ENCODE results near the gene SOX18. TPM values are rescaled to one million over a fixed set of nuclear protein-coding genes. Genes with fewer than 3 reads are reported as not detected.

Gene SOX18
- total RNA-seq, 2 donors from 2014 or later = 2.3 to 2.8 TPM

DNA sequence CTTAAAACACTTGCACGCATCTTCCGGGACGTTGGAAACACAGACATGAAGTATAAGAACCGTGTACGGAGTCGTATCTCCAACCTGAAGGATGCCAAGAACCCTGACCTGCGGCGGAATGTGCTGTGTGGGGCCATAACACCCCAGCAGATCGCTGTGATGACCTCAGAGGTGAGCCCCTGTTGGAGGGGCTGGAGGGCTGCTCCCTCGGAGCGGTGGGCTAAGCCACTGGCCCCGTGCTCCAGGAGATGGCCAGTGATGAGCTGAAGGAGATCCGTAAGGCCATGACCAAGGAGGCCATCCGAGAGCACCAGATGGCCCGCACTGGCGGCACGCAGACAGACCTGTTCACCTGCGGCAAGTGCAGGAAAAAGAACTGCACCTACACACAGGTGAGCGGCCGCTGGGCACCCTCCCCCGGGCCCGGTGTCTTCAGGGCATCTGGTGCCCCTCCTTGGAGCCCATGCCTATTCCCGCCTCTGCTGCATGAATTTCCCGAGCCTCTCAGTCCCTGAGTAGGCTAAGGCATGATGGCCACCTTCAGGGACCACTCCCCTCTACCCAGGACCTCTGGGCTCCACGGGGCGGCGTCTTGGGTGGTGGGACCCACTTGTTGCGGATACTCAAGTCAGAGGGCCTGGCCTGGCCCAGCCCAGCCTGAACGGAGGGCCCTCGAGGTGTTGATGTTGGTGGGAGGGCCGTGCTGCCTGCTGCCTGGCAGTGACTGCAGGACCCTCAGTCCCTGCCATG is 21.0 kb upstream of the SOX18 start:
- H3K9ac ChIP-seq (ENCODE audit: extremely low read depth, low read length, poor library complexity, severe bottlenecking) = no peak overlapping the region
- no peaks in the 10 kb centered on the region for H3K4me1 ChIP-seq (ENCODE audit: control insufficient read depth, insufficient read depth, low read length)
- Mint-ChIP-seq H3K4me3 (no peak overlapping the region), H3K4me1 (peaks cover 6% of the 10 kb centered on the region), H3K27ac (no peak overlapping the region), H3K27me3 (ENCODE audit: insufficient read depth) (no peaks in the 10 kb centered on the region), H3K9me3 (no peaks in the 10 kb centered on the region), H3K36me3 (ENCODE audit: low read depth) (peaks cover 4% of the 10 kb centered on the region)
- no peaks in the 10 kb centered on the region for H3K27me3 ChIP-seq (ENCODE audit: control insufficient read depth, insufficient read depth, low read length, poor library complexity, severe bottlenecking)
- no peak for DNase-seq
- 95 to 96% methylated on average over 24 to 31 of the region's 31 CpGs for WGBS, 2 experiments (ENCODE audit: insufficient coverage in 1 of 2, insufficient read length in 1 of 2)
- TF ChIP-seq, protein P1, sequence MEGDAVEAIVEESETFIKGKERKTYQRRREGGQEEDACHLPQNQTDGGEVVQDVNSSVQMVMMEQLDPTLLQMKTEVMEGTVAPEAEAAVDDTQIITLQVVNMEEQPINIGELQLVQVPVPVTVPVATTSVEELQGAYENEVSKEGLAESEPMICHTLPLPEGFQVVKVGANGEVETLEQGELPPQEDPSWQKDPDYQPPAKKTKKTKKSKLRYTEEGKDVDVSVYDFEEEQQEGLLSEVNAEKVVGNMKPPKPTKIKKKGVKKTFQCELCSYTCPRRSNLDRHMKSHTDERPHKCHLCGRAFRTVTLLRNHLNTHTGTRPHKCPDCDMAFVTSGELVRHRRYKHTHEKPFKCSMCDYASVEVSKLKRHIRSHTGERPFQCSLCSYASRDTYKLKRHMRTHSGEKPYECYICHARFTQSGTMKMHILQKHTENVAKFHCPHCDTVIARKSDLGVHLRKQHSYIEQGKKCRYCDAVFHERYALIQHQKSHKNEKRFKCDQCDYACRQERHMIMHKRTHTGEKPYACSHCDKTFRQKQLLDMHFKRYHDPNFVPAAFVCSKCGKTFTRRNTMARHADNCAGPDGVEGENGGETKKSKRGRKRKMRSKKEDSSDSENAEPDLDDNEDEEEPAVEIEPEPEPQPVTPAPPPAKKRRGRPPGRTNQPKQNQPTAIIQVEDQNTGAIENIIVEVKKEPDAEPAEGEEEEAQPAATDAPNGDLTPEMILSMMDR (conservative IDR thresholded peaks at IDR 0.05) = no peak
- no peaks in the 10 kb centered on the region for H3K36me3 ChIP-seq (ENCODE audit: control insufficient read depth, insufficient read depth, low read length)
- H3K4me3 ChIP-seq (ENCODE audit: low read length) = no peak overlapping the region
- H3K9me3 ChIP-seq (ENCODE audit: control insufficient read depth, low read length) = no peaks in the 10 kb centered on the region
- no peak overlapping the region for H3K27ac ChIP-seq (ENCODE audit: low read depth, low read length)

DNA sequence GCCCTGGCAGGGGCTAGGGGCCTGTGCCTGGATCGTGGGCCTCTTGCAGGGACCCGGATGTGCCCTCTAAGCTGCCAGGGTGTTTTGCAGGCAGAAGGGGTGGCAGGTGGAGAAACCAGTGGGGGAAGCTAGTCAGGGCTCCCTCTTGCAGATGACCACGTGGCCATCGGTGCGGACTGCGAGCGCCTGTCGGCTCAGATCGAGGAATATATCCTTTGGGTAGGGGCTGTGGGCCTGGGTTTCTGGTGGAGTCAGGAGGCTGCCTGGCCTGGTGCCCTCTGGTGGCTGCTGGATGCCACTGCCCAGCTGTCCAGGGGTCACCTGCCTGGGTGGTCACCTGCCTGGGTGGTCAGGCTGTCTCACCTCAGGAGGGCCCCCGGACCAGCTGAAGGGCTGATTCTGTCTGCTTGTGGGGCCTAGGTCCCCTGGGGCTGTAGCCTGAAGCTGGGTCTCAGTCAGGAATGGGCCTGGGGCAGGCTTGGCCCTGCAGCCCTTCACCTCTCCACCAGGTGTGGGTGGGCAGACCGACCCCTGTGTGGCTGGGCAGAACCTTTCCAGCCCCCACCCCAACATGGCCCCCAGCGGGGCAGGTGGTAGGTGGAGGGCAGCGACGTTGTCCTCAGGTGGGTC is 20.3 kb upstream of the SOX18 start:
- no peaks in the 10 kb centered on the region for H3K36me3 ChIP-seq (ENCODE audit: control insufficient read depth, insufficient read depth, low read length)
- H3K27me3 ChIP-seq (ENCODE audit: control insufficient read depth, insufficient read depth, low read length, poor library complexity, severe bottlenecking) = no peaks in the 10 kb centered on the region
- Mint-ChIP-seq H3K36me3 (ENCODE audit: low read depth) (peaks cover 4% of the 10 kb centered on the region), H3K27ac (no peak overlapping the region), H3K27me3 (ENCODE audit: insufficient read depth) (no peaks in the 10 kb centered on the region), H3K9me3 (no peaks in the 10 kb centered on the region), H3K4me1 (peaks cover 7% of the 10 kb centered on the region), H3K4me3 (no peak overlapping the region)
- TF ChIP-seq, protein P1 (conservative IDR thresholded peaks at IDR 0.05) = peak; percentile 97
- DNase-seq = peak; percentile 89
- no peak overlapping the region for H3K9ac ChIP-seq (ENCODE audit: extremely low read depth, low read length, poor library complexity, severe bottlenecking)
- no peaks in the 10 kb centered on the region for H3K9me3 ChIP-seq (ENCODE audit: control insufficient read depth, low read length)
- no peak overlapping the region for H3K4me3 ChIP-seq (ENCODE audit: low read length)
- H3K4me1 ChIP-seq (ENCODE audit: control insufficient read depth, insufficient read depth, low read length) = no peaks in the 10 kb centered on the region
- 75 to 77% methylated on average over 9 to 14 of the region's 14 CpGs for WGBS, 2 experiments (ENCODE audit: insufficient coverage in 1 of 2, insufficient read length in 1 of 2)
- no peak overlapping the region for H3K27ac ChIP-seq (ENCODE audit: low read depth, low read length)

DNA sequence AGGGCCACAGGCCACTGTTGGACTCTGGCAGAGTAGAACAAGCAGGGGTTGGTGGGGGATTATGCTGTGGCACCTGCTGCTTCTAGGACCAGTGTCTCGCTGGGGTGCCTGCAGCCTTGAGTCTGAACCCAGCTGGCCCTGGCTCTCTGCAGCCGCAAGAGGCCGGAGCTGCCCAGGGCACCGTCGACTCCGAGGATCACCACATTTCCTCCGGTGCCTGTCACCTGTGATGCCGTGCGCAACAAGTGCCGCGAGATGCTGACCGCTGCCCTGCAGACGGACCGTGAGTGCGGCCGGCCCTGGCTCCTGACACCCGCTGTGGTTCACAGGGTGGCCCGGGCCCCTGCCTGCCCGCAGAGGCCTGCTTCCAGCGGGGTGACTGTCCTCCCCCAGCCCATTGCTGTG is 19.8 kb upstream of the SOX18 start:
- no peaks in the 10 kb centered on the region for H3K9me3 Mint-ChIP-seq
- H3K4me1 Mint-ChIP-seq = peaks cover 8% of the 10 kb centered on the region
- no peak overlapping the region for H3K27ac Mint-ChIP-seq
- Histone ChIP-seq H3K9ac (ENCODE audit: extremely low read depth, low read length, poor library complexity, severe bottlenecking) (no peak overlapping the region), H3K27ac (ENCODE audit: low read depth, low read length) (no peak overlapping the region), H3K4me1 (ENCODE audit: control insufficient read depth, insufficient read depth, low read length) (no peaks in the 10 kb centered on the region), H3K27me3 (ENCODE audit: control insufficient read depth, insufficient read depth, low read length, poor library complexity, severe bottlenecking) (no peaks in the 10 kb centered on the region), H3K9me3 (ENCODE audit: control insufficient read depth, low read length) (no peaks in the 10 kb centered on the region), H3K4me3 (ENCODE audit: low read length) (no peak overlapping the region), H3K36me3 (ENCODE audit: control insufficient read depth, insufficient read depth, low read length) (no peaks in the 10 kb centered on the region)
- TF ChIP-seq, protein P1 (conservative IDR thresholded peaks at IDR 0.05) = no peak
- no peak for DNase-seq
- peaks cover 4% of the 10 kb centered on the region for H3K36me3 Mint-ChIP-seq (ENCODE audit: low read depth)
- WGBS, 2 experiments (ENCODE audit: insufficient coverage in 1 of 2, insufficient read length in 1 of 2) = 94 to 95% methylated on average over 19 to 20 of the region's 20 CpGs
- no peak overlapping the region for H3K4me3 Mint-ChIP-seq
- H3K27me3 Mint-ChIP-seq (ENCODE audit: insufficient read depth) = no peaks in the 10 kb centered on the region
